GM23248 (cell line): ENCODE results near the gene KCNQ5.

ENCODE experiments used
- EZH2 ChIP-seq: fragments of 200-600 bp; sonication (generic); IDR thresholded peaks from 2 replicates; pipeline ENCODE4 v1.6.1; 2018; ENCODE audit warnings: antibody characterized with exemption, mild to moderate bottlenecking; ENCODE audit not compliant: insufficient read depth, poor library complexity, severe bottlenecking
- EZH2phosphoT487 ChIP-seq: fragments of 200-600 bp; sonication (generic); IDR thresholded peaks from 2 replicates; pipeline ENCODE4 v1.6.1; 2018; ENCODE audit warnings: antibody characterized with exemption, moderate library complexity, mild to moderate bottlenecking, low read depth; ENCODE audit not compliant: insufficient read depth

DNA sequence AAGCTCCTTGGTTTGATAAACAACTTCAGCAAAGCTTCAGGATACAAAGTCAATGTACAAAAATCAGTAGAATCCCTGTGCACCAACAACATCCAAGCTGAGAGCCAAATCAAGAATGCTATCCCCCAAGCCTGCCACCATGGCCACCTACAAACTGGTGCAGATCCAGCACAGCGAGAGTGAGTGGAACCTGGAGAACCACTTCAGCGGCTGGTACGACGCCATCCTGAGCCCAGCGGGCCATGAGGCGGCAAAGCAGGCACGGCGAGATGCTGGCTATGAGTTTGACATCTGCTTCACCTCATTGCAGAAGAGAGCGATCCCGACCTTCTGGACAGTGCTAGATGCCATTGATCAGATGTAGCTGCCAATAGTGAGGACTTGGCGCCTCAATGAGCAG is 433.1 kb downstream of the KCNQ5 start:
- no peak for TF ChIP-seq EZH2
- no peak for TF ChIP-seq EZH2phosphoT487
